B cell (primary cell): ENCODE data around the gene ITLN1. TPM values are rescaled to one million over a fixed set of nuclear protein-coding genes. Genes with fewer than 3 reads are reported as not detected.
A peak's percentile ranks its signal among the peaks of the same experiment; 100 is the strongest.

Source experiments
- ATAC-seq: fragments of 200-7000 bp; cut with Tn5 transposase; one replicate; pipeline ENCODE4 v1.10.0; 2021; ENCODE audit warnings: low read depth, mild to moderate bottlenecking, moderate number of reproducible peaks, moderate library complexity
- CTCF ChIA-PET: fragments of 350-600 bp; sonication (Branson Sonifier 250); formaldehyde crosslinking; loops from one replicate; lab custom pipeline; 2021; ENCODE audit warnings: antibody characterized with exemption, inconsistent platforms; lab: Charles Lee
- POLR2A ChIA-PET: fragments of 350-600 bp; sonication (Branson Sonifier 250); formaldehyde crosslinking; loops from one replicate; lab custom pipeline; 2021; ENCODE audit warnings: antibody characterized with exemption; lab: Charles Lee
- DNase-seq: peaks from one replicate; pipeline ENCODE4 v3.0.0; 2013
- H2AFZ ChIP-seq: 2 replicates; pipeline ENCODE4 v1.6.1; 2012; ENCODE audit warnings: mild to moderate bottlenecking, low read depth, low read length; ENCODE audit not compliant: insufficient read depth, poor library complexity, severe bottlenecking
- H3K27ac ChIP-seq, 2 donors: 1 replicate in 1 of 2; 2 replicates in 1 of 2; pipeline ENCODE4 v1.5.1; 2012 to 2013; ENCODE audit warnings: low read length in 2 of 2, mild to moderate bottlenecking in 2 of 2, moderate library complexity in 1 of 2
- H3K27me3 ChIP-seq, 4 experiments: fragments of 200-600 bp in 1 of 4; sonication (generic) in 1 of 4; replicated peaks in 1 of 4; 1 replicate in 2 of 4; 2 replicates in 2 of 4; pipeline versions ENCODE4 v1.6.1 to v1.7.0; 2013 to 2016; ENCODE audit warnings: low read length in 3 of 4, mild to moderate bottlenecking in 2 of 4, mixed read lengths in 1 of 4, moderate library complexity in 1 of 4; ENCODE audit not compliant: insufficient read depth in 4 of 4, control insufficient read depth in 3 of 4; ENCODE audit errors: control extremely low read depth in 1 of 4
- H3K36me3 ChIP-seq, 2 experiments: replicated peaks in 1 of 2; 1 replicate in 1 of 2; 2 replicates in 1 of 2; pipeline versions ENCODE4 v1.6.1 to v1.7.1; 2013; ENCODE audit warnings: low read length in 1 of 2; ENCODE audit not compliant: insufficient read depth in 2 of 2, control insufficient read depth in 1 of 2; ENCODE audit errors: control extremely low read depth in 1 of 2, extremely low read depth in 1 of 2
- H3K4me1 ChIP-seq, 2 donors: fragments of 200-600 bp in 1 of 2; sonication (generic) in 1 of 2; 1 replicate in 1 of 2; 2 replicates in 1 of 2; pipeline versions ENCODE4 v1.5.1 to v1.6.1; 2013 to 2017; ENCODE audit warnings: low read length in 2 of 2; ENCODE audit not compliant: control insufficient read depth in 2 of 2, insufficient read depth in 2 of 2
- H3K4me2 ChIP-seq: replicated peaks from 2 replicates; pipeline ENCODE3; 2012; ENCODE audit warnings: mild to moderate bottlenecking, low read depth, low read length; ENCODE audit not compliant: poor library complexity, severe bottlenecking
- H3K4me3 ChIP-seq, 5 experiments: fragments of 200-600 bp in 1 of 5; sonication (generic) in 1 of 5; 1 replicate in 3 of 5; 2 replicates in 2 of 5; pipeline versions ENCODE4 v1.5.1 to v1.7.0; 2011 to 2016; ENCODE audit warnings: low read length in 4 of 5, mild to moderate bottlenecking in 4 of 5, low read depth in 2 of 5, control low read depth in 1 of 5, moderate library complexity in 1 of 5; ENCODE audit not compliant: insufficient read depth in 1 of 5; ENCODE audit errors: control extremely low read depth in 1 of 5, extremely low read depth in 1 of 5
- H3K79me2 ChIP-seq: fragments of 200-600 bp; sonication (generic); one replicate; pipeline ENCODE4 v1.6.0; 2016; ENCODE audit warnings: low read length; ENCODE audit not compliant: control insufficient read depth, insufficient read depth
- H3K9ac ChIP-seq: fragments of 200-600 bp; sonication (generic); 2 replicates; pipeline ENCODE4 v1.6.1; 2017; ENCODE audit warnings: mild to moderate bottlenecking, low read length, moderate library complexity
- H3K9me3 ChIP-seq, 3 donors: one replicate each; pipeline versions ENCODE4 v1.6.1 to v1.7.1; 2013; ENCODE audit warnings: low read length in 2 of 3; ENCODE audit not compliant: control insufficient read depth in 2 of 3, insufficient read depth in 1 of 3; ENCODE audit errors: control extremely low read depth in 1 of 3
- H4K20me1 ChIP-seq: 2 replicates; pipeline ENCODE4 v1.6.0; 2012; ENCODE audit warnings: mild to moderate bottlenecking, low read length; ENCODE audit not compliant: insufficient read depth, control insufficient read depth, poor library complexity, severe bottlenecking
- H3K27ac Mint-ChIP-seq: one replicate; pipeline ENCODE4 v1.8.0; 2021; ENCODE audit warnings: mixed read lengths
- H3K27me3 Mint-ChIP-seq: one replicate; pipeline ENCODE4 v1.8.0; 2021; ENCODE audit warnings: mixed read lengths
- H3K4me1 Mint-ChIP-seq: one replicate; pipeline ENCODE4 v1.8.0; 2021; ENCODE audit warnings: mixed read lengths
- H3K4me3 Mint-ChIP-seq: one replicate; pipeline ENCODE4 v1.8.0; 2021; ENCODE audit warnings: mixed read lengths
- H3K9me3 Mint-ChIP-seq: one replicate; pipeline ENCODE4 v1.8.0; 2022; ENCODE audit warnings: mixed read lengths; ENCODE audit not compliant: insufficient read depth
- CTCF ChIP-seq: fragments of 200-600 bp; IDR thresholded peaks from one replicate; pipeline ENCODE4 v1.8.0; 2022; ENCODE audit warnings: antibody characterized with exemption, mild to moderate bottlenecking
- EZH2 ChIP-seq: IDR thresholded peaks from 2 replicates; pipeline ENCODE4 v1.6.1; 2012; ENCODE audit warnings: borderline replicate concordance, low read depth, mild to moderate bottlenecking, moderate library complexity, low read length; ENCODE audit not compliant: insufficient read depth, poor library complexity, severe bottlenecking
- WGBS: methylation state at CpG from one replicate; pipeline ENCODE4 v1.1.5; 2013; ENCODE audit warnings: missing lambda C conversion rate; ENCODE audit not compliant: insufficient coverage; 5-methylcytosine and 5-hydroxymethylcytosine counted together
- intact Hi-C: fragments of 100-400 bp; cut with micrococcal nuclease; formaldehyde crosslinking; loops from one replicate; pipeline ENCODE4 v1.10.0; 2022
- polyA plus RNA-seq: library from polyadenylated mRNA; depleted of rRNA; stranded (reverse); fragments of >200 nt; gene quantifications from 2 replicates; pipeline ENCODE4 v1.2.3, GENCODE V29; 2012
- total RNA-seq, 2 donors: library from RNA; stranded (reverse); fragments of 120-200 nt in 1 of 2; gene quantifications; 1 replicate in 1 of 2; 2 replicates in 1 of 2; pipeline versions ENCODE4 v1.2.3 to v1.2.4, GENCODE V29; 2013 to 2022

Gene ITLN1
- total and polyA plus RNA-seq, 2 donors (not counting 1 experiment from before 2014, with no cell fraction given), result not detected

- intact Hi-C loops, result loop anchor here (10.0 kb wide), 1 partner anchor 52 kb away; no protein-coding TSS in a partner anchor
- CTCF ChIA-PET, result interaction anchor here (0.5 to 1.6 kb wide), 3 partner anchors 10 to 126 kb away, joined by 3 to 4 read pairs (median 3); no protein-coding TSS in a partner anchor
- peaks cover 11% of the 10 kb centered on the region for H3K27me3 Mint-ChIP-seq
These were observed 2.1 kb upstream of the ITLN1 start for GRCh38 chr1:160887071-160887470.

GRCh38 chr1:160884579-160884978, 401 bp downstream of the ITLN1 start:
- H3K36me3 ChIP-seq, result no peaks in the 10 kb centered on the region
- no peak for ATAC-seq
- no peaks in the 10 kb centered on the region for H4K20me1 ChIP-seq
- no peak overlapping the region for H3K27ac ChIP-seq
- H3K79me2 ChIP-seq, result no peaks in the 10 kb centered on the region
- TF ChIP-seq EZH2 (no peak), CTCF (peak; percentile 21)
- no peaks in the 10 kb centered on the region for H3K4me1 ChIP-seq
- no peaks in the 10 kb centered on the region for H3K9me3 Mint-ChIP-seq
- H3K4me2 ChIP-seq, result no peak overlapping the region
- DNase-seq, result no peak
- H3K4me3 Mint-ChIP-seq, result no peak overlapping the region
- WGBS, result 65% methylated on average over 4 of the region's 6 CpGs
- H3K4me1 Mint-ChIP-seq, result no peaks in the 10 kb centered on the region
- H2AFZ ChIP-seq, result no peak overlapping the region
- H3K27ac Mint-ChIP-seq, result no peak overlapping the region
- no peak overlapping the region for H3K9ac ChIP-seq
- no peaks in the 10 kb centered on the region for H3K9me3 ChIP-seq
- intact Hi-C loops, result loop anchor here (10.0 kb wide), 1 partner anchor 50 kb away; no protein-coding TSS in a partner anchor
- POLR2A ChIA-PET, result no interaction called here
- CTCF ChIA-PET, result interaction anchor here (0.5 to 1.7 kb wide), 2 partner anchors 69 to 503 kb away, joined by 3 to 5 read pairs; no protein-coding TSS in a partner anchor
- H3K27me3 ChIP-seq, result no peaks in the 10 kb centered on the region
- peaks cover 7% of the 10 kb centered on the region for H3K27me3 Mint-ChIP-seq
- H3K4me3 ChIP-seq, result no peak overlapping the region

More at GRCh38 chr1:160887071-160887470, 2.1 kb upstream of the ITLN1 start:
- H3K27me3 ChIP-seq, result no peaks in the 10 kb centered on the region
- H4K20me1 ChIP-seq, result no peaks in the 10 kb centered on the region
- Mint-ChIP-seq H3K4me1 (no peaks in the 10 kb centered on the region), H3K27ac (no peak overlapping the region), H3K4me3 (no peak overlapping the region), H3K9me3 (no peaks in the 10 kb centered on the region)
- no peak for ATAC-seq
- H3K79me2 ChIP-seq, result no peaks in the 10 kb centered on the region
- no peak overlapping the region for H3K4me2 ChIP-seq
- H3K9me3 ChIP-seq, result peaks cover 0 to 1% (median 0%) of the 10 kb centered on the region in 3 donors
- 33% methylated on average over 1 of the region's 2 CpGs for WGBS
- no peak overlapping the region for H3K9ac ChIP-seq
- no peak overlapping the region for H3K4me3 ChIP-seq
- no peak overlapping the region for H3K27ac ChIP-seq
- H2AFZ ChIP-seq, result no peak overlapping the region
- no peak for DNase-seq
- no peak for TF ChIP-seq EZH2
- TF ChIP-seq CTCF, result no peak
- POLR2A ChIA-PET, result no interaction called here
- no peaks in the 10 kb centered on the region for H3K4me1 ChIP-seq
- no peaks in the 10 kb centered on the region for H3K36me3 ChIP-seq
